Stimulated activated CD4-positive, alpha-beta T cell treated with anti-CD3 and anti-CD28 coated beads, TNF-alpha, amount 100 ng/mL, for 1 hour (primary cell): ENCODE results near the gene TIMP3.

Source experiments
- DNase-seq, 3 donors: peaks; one replicate each; pipeline ENCODE4 v3.0.0-alpha.2; 2020; ENCODE audit warnings: low read depth in 3 of 3, low spot score in 1 of 3

TIMP3 gene

GRCh38 chr22:32877196-32877595, 75.7 kb downstream of the TIMP3 start:
- DNase-seq = no peak

GRCh38 chr22:32879550-32879949, 78.0 kb downstream of the TIMP3 start:
- DNase-seq = no peak

- no peak for DNase-seq
These were observed 78.6 kb downstream of the TIMP3 start for GRCh38 chr22:32880061-32880460.

GRCh38 chr22:32880505-32880892, 79.0 kb downstream of the TIMP3 start:
- DNase-seq = no peak

- DNase-seq = no peak
These were observed 79.5 kb downstream of the TIMP3 start for GRCh38 chr22:32880893-32881596.

- DNase-seq = no peak
These were observed 80.9 kb downstream of the TIMP3 start for GRCh38 chr22:32882360-32882755.

DNA sequence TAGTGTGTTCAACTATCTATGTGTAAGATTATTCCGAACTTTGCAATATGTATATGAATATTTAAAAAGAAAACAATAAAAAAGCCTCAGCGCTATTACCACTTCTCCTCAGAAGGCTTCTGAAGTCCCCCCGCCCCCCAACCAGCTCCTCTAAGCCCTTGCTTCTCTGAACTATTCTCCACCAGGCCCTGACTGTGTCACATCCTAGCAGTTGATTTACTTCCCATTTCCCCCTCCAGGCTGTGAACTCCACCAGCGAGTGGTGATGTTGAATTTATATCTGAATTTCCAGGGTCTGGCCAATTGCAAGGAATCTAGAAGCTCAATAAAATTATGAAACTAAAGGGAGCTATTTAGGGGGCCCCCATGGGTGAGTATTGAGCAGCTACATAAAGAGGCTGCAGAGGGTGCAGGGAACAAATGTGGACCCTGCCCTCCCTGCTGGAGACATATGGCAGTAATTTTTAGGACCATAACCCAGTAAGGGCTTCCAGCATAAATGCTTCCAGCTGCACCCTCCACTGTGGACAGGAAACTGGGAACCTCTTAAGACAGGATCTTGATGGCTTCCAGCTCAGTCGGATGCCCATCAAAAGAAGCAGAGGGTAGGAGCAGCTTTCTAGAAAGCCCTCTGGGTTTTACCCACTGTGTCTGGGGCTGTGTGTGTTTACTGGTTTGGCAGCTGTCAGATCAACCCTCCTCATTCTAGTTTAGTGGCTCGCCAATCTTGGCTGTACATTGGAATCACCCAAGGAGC, 81.4 kb downstream of the TIMP3 start:
- no peak for DNase-seq

- no peak for DNase-seq
These were observed 85.9 kb downstream of the TIMP3 start for GRCh38 chr22:32887324-32887980.

GRCh38 chr22:32888976-32889375, 87.5 kb downstream of the TIMP3 start:
- no peak for DNase-seq

DNA sequence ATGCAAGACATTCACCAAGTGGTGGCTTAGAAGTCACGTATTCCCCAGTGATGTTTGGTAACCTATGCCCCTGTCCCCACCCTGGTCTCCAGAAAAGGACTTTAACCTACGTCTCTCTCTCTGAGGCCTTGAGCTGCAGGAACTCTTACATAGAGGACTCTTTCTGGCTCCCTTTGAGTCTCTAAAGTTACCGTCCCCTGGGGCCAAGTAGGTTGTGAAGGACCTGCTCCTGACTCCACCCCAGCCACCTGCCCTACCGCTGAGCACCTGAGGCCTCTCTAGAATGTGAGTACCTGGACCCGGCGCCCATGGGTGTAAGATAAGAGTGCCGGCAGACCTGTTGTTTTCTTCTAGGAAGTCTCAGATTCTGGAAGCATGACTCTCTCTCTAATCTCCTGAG, 95.4 kb downstream of the TIMP3 start:
- no peak for DNase-seq

- DNase-seq = no peak
These were observed 95.9 kb downstream of the TIMP3 start for GRCh38 chr22:32897400-32897799.

- no peak for DNase-seq
These were observed 99.6 kb downstream of the TIMP3 start for GRCh38 chr22:32900886-32901635.

GRCh38 chr22:32901925-32902324, 100.4 kb downstream of the TIMP3 start:
- DNase-seq = no peak

DNA sequence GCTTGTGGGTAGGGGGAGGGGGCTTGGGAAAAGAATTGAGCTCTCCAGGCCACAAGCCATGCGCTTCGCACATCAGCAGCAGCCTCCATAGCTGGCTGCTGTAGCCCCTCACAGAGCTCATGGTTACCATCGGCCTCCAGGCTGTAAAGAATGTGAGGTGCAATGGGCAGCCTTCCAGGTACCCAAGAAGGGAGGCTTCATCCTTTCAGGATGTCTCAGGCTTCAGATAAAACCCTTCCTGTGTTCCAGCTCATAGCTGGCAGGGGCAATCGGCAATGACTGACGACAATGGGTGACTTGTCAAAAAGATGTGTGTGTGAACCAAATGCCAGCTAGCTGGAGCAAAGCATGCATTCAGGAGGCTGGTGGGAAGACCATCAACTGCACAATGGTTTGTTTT, 102.0 kb downstream of the TIMP3 start:
- no peak for DNase-seq

- DNase-seq = no peak
These were observed 102.5 kb downstream of the TIMP3 start for GRCh38 chr22:32904044-32904443.

GRCh38 chr22:32905400-32905799, 103.9 kb downstream of the TIMP3 start:
- no peak for DNase-seq

DNA sequence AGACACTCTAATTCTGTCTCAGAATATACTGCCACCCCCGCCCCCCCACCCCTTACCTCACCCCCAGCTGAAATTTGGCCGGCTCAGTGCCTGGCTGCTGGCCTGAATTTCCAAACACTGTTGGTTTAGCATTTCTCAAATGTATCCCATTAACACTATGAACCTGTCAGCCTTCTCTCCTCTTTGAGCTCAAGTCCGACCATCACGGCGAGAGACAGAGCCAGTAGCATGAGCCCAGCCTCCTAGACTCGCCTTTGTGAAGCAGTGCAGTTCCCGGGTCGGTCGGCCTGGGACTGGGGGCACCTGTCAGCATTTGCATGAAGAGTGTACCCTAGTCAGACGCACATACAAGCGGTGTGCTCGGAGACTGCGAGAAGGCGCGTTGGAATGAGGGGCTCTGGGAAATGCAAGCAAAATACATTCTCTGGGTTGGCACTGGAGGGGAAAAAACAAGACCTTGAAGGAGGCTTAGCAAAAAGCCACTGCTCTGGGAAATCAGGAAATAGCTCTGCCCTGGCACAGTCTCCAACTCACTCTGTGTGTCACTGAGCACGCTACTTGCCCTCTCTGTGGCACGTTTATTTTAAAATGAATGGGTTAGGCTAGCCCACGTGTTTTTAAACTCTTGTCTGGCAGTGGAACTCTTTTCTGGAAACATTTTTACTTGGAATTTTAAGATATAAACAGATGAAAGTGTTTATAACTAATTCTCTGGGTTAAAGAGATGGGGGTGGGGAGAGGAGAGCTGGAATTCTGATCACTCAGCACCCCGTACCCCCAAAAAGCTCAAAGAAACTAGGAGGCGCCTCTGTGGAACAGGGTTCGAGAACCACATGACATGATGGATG, 108.3 kb downstream of the TIMP3 start:
- no peak for DNase-seq

DNA sequence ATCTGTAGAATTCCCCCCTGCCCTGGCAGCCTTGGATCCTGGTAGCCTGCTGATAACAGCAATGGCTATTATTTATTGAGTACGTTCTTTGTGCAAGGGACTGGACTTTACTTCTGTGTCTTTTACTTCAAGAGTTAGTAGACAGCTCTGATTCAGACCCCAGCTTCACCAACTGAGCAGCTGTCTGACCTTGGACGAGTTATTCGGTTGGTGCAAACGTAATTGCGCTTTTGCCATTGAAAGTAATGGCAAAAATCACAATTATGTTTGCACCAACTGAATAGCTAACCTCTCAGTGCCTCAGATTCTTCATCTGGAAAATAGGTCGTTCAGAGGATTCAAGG, 108.9 kb downstream of the TIMP3 start:
- DNase-seq = no peak

DNA sequence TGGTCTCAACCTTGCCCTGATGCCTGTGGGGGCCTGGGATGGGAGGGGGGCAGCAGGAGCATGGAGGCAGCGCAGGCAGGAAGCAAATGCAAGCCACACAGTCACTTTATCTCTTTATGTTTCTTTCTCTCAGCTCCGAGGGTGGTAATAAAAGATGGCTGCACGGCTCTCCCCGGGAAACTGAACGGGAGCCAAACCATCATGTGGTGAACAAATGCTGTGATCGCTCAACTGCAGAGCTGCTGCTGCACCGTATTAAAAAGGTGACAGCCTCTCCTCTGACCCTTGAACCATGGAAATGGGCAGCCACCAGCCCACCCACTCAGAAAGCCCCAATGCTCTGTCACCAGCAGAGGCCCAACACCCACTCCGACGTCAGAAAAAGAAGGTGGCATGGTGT, 110.0 kb downstream of the TIMP3 start:
- no peak for DNase-seq
